Transverse colon (tissue), 4 donors: ENCODE data around the gene NHERF2.

Experiments used
- CTCF ChIP-seq, 5 experiments: fragments of 200-600 bp in 3 of 5; fragments of 450-650 bp in 2 of 5; sonication (generic) in 3 of 5; IDR thresholded peaks; 1 replicate in 2 of 5; 2 replicates in 3 of 5; pipeline ENCODE4 v1.5.1; 2016 to 2017; ENCODE audit warnings: antibody characterized with exemption in 5 of 5, inconsistent platforms in 3 of 5, mild to moderate bottlenecking in 2 of 5, moderate library complexity in 1 of 5
- EP300 ChIP-seq: sonication (generic); formaldehyde crosslinking; IDR thresholded peaks from one replicate; pipeline ENCODE4 v1.6.1; 2017; ENCODE audit warnings: antibody characterized with exemption, low read depth
- POLR2A ChIP-seq: fragments of 450-650 bp; IDR thresholded peaks from one replicate; pipeline ENCODE4 v1.6.1; 2016; ENCODE audit warnings: antibody characterized with exemption, mild to moderate bottlenecking, moderate library complexity
- POLR2AphosphoS5 ChIP-seq, 3 donors: sonication (generic); formaldehyde crosslinking; IDR thresholded peaks; one replicate each; pipeline ENCODE4 v1.6.1; 2016; ENCODE audit warnings: antibody characterized with exemption in 3 of 3

- TF ChIP-seq CTCF (IDR thresholded peaks at IDR 0.05): no peak
- TF ChIP-seq POLR2A: no peak
- TF ChIP-seq POLR2AphosphoS5 (IDR thresholded peaks at IDR 0.05): no peak
- TF ChIP-seq EP300: no peak
Measured at GRCh38 chr16:2007081-2007836, 19.4 kb upstream of the NHERF2 start.
